Common myeloid progenitor, CD34-positive (primary cell): ENCODE data around the gene CHDH.

Experiments
- CTCF ChIA-PET: fragments of 350-600 bp; sonication (Branson Sonifier 250); formaldehyde crosslinking; loops from one replicate; lab custom pipeline; 2021; ENCODE audit warnings: antibody characterized with exemption; lab: Charles Lee
- POLR2A ChIA-PET: fragments of 350-600 bp; sonication (Branson Sonifier 250); formaldehyde crosslinking; loops from one replicate; lab custom pipeline; 2021; ENCODE audit warnings: antibody characterized with exemption; lab: Charles Lee
- DNase-seq, 3 donors: peaks; one replicate each; pipeline versions ENCODE4 v3.0.0 to v3.0.0-alpha.2; 2013
- H3K27ac ChIP-seq, 2 experiments: 1 replicate in 1 of 2; 2 replicates in 1 of 2; pipeline ENCODE4 v1.7.0; 2013; ENCODE audit warnings: inconsistent platforms in 2 of 2, low read length in 2 of 2, mild to moderate bottlenecking in 2 of 2, low read depth in 1 of 2, moderate library complexity in 1 of 2; ENCODE audit not compliant: severe bottlenecking in 2 of 2, insufficient read depth in 1 of 2, poor library complexity in 1 of 2
- H3K27me3 ChIP-seq, 5 experiments: replicated peaks in 2 of 5; 1 replicate in 3 of 5; 2 replicates in 2 of 5; pipeline versions ENCODE4 v1.6.1 to v1.7.0; 2013; ENCODE audit warnings: low read length in 4 of 5, mild to moderate bottlenecking in 2 of 5, moderate library complexity in 2 of 5, inconsistent platforms in 1 of 5; ENCODE audit not compliant: insufficient read depth in 5 of 5, control insufficient read depth in 4 of 5
- H3K36me3 ChIP-seq, 4 experiments: 1 replicate in 2 of 4; 2 replicates in 2 of 4; pipeline versions ENCODE4 v1.6.1 to v1.7.0; 2013; ENCODE audit warnings: low read length in 3 of 4, control low read depth in 1 of 4, mild to moderate bottlenecking in 1 of 4; ENCODE audit not compliant: control insufficient read depth in 4 of 4, insufficient read depth in 4 of 4
- H3K4me1 ChIP-seq, 4 experiments: 1 replicate in 3 of 4; 2 replicates in 1 of 4; pipeline versions ENCODE4 v1.6.1 to v1.7.1; 2013; ENCODE audit warnings: low read length in 3 of 4, mild to moderate bottlenecking in 3 of 4, control low read depth in 1 of 4, inconsistent platforms in 1 of 4, moderate library complexity in 1 of 4; ENCODE audit not compliant: control insufficient read depth in 4 of 4, insufficient read depth in 4 of 4; ENCODE audit errors: control extremely low read depth in 1 of 4
- H3K4me3 ChIP-seq, 7 experiments: 1 replicate in 4 of 7; 2 replicates in 3 of 7; pipeline versions ENCODE4 v1.5.1 to v1.7.0; 2013; ENCODE audit warnings: mild to moderate bottlenecking in 7 of 7, low read length in 6 of 7, moderate library complexity in 6 of 7, inconsistent platforms in 2 of 7, low read depth in 2 of 7, control low read depth in 1 of 7; ENCODE audit not compliant: insufficient read depth in 4 of 7, control insufficient read depth in 1 of 7; ENCODE audit errors: extremely low read depth in 1 of 7
- H3K9me3 ChIP-seq, 5 experiments: 1 replicate in 4 of 5; 2 replicates in 1 of 5; pipeline versions ENCODE4 v1.6.1 to v1.7.1; 2013; ENCODE audit warnings: low read length in 4 of 5, mild to moderate bottlenecking in 2 of 5, inconsistent platforms in 1 of 5, low read depth in 1 of 5, moderate library complexity in 1 of 5; ENCODE audit not compliant: control insufficient read depth in 4 of 5, insufficient read depth in 2 of 5; ENCODE audit errors: control extremely low read depth in 1 of 5
- WGBS: methylation state at CpG from one replicate; pipeline ENCODE4 v1.1.5; 2013; ENCODE audit not compliant: insufficient coverage; 5-methylcytosine and 5-hydroxymethylcytosine counted together

The CHDH gene

GRCh38 chr3:53803124-53803815, 42.9 kb downstream of the CHDH start:
- CTCF ChIA-PET, result no interaction called here
- Histone ChIP-seq H3K4me3 (no peak overlapping the region), H3K36me3 (no peaks in the 10 kb centered on the region), H3K27ac (no peak overlapping the region), H3K27me3 (peaks cover 0 to 11% (median 1%) of the 10 kb centered on the region in 5 experiments), H3K4me1 (no peaks in the 10 kb centered on the region), H3K9me3 (no peaks in the 10 kb centered on the region)
- POLR2A ChIA-PET, result no interaction called here
- WGBS, result 97% methylated on average over 14 of the region's 18 CpGs
- no peak for DNase-seq

GRCh38 chr3:53802256-53802880, 43.9 kb downstream of the CHDH start:
- CTCF ChIA-PET, result no interaction called here
- Histone ChIP-seq H3K36me3 (no peaks in the 10 kb centered on the region), H3K4me1 (no peaks in the 10 kb centered on the region), H3K27me3 (peaks cover 0 to 11% (median 1%) of the 10 kb centered on the region in 5 experiments), H3K27ac (no peak overlapping the region), H3K9me3 (no peaks in the 10 kb centered on the region), H3K4me3 (no peak overlapping the region)
- DNase-seq, result no peak
- POLR2A ChIA-PET, result no interaction called here
- 94% methylated on average over 8 of the region's 8 CpGs for WGBS

GRCh38 chr3:53801319-53801718, 44.9 kb downstream of the CHDH start:
- Histone ChIP-seq H3K36me3 (no peaks in the 10 kb centered on the region), H3K4me1 (no peaks in the 10 kb centered on the region), H3K27me3 (peaks cover 0 to 15% (median under 1%) of the 10 kb centered on the region in 5 experiments), H3K27ac (no peak overlapping the region), H3K9me3 (no peaks in the 10 kb centered on the region), H3K4me3 (no peak overlapping the region)
- DNase-seq, result no peak
- 96% methylated on average over 9 of the region's 9 CpGs for WGBS
- CTCF ChIA-PET, result no interaction called here
- POLR2A ChIA-PET, result no interaction called here

- Histone ChIP-seq H3K36me3 (no peaks in the 10 kb centered on the region), H3K27me3 (peaks cover 0 to 16% (median 7%) of the 10 kb centered on the region in 5 experiments), H3K27ac (no peak overlapping the region), H3K4me1 (no peaks in the 10 kb centered on the region), H3K9me3 (no peaks in the 10 kb centered on the region), H3K4me3 (no peak overlapping the region)
- ChIA-PET POLR2A (no interaction called here), CTCF (no interaction called here)
- DNase-seq, result no peak
- WGBS, result 98% methylated on average over 12 of the region's 16 CpGs
Observed at GRCh38 chr3:53800041-53800906, 45.9 kb downstream of the CHDH start.

GRCh38 chr3:53799338-53799865, 46.8 kb downstream of the CHDH start:
- Histone ChIP-seq H3K9me3 (no peaks in the 10 kb centered on the region), H3K27ac (no peak overlapping the region), H3K4me3 (no peak overlapping the region), H3K36me3 (no peaks in the 10 kb centered on the region), H3K27me3 (peaks cover 0 to 18% (median 5%) of the 10 kb centered on the region in 5 experiments), H3K4me1 (no peaks in the 10 kb centered on the region)
- 94% methylated on average over 11 of the region's 12 CpGs for WGBS
- ChIA-PET POLR2A (no interaction called here), CTCF (no interaction called here)
- peak in 1 of 3 donors; percentile 2 for DNase-seq

GRCh38 chr3:53798144-53798543, 48.1 kb downstream of the CHDH start:
- WGBS, result 98% methylated on average over 7 of the region's 8 CpGs
- ChIA-PET POLR2A (no interaction called here), CTCF (no interaction called here)
- no peaks in the 10 kb centered on the region for H3K4me1 ChIP-seq
- no peaks in the 10 kb centered on the region for H3K36me3 ChIP-seq
- no peak overlapping the region for H3K27ac ChIP-seq
- DNase-seq, result no peak
- no peaks in the 10 kb centered on the region for H3K9me3 ChIP-seq
- no peak overlapping the region for H3K4me3 ChIP-seq
- H3K27me3 ChIP-seq, result peaks cover 0 to 18% (median 7%) of the 10 kb centered on the region in 5 experiments
